ENCODE measurements around the gene HJV. TPM values are rescaled to one million over a fixed set of nuclear protein-coding genes. Genes with fewer than 3 reads are reported as not detected.

The HJV gene
- total and polyA plus RNA-seq, 2 donors (not counting 1 experiment from before 2014, with no cell fraction given), result not detected

DNA sequence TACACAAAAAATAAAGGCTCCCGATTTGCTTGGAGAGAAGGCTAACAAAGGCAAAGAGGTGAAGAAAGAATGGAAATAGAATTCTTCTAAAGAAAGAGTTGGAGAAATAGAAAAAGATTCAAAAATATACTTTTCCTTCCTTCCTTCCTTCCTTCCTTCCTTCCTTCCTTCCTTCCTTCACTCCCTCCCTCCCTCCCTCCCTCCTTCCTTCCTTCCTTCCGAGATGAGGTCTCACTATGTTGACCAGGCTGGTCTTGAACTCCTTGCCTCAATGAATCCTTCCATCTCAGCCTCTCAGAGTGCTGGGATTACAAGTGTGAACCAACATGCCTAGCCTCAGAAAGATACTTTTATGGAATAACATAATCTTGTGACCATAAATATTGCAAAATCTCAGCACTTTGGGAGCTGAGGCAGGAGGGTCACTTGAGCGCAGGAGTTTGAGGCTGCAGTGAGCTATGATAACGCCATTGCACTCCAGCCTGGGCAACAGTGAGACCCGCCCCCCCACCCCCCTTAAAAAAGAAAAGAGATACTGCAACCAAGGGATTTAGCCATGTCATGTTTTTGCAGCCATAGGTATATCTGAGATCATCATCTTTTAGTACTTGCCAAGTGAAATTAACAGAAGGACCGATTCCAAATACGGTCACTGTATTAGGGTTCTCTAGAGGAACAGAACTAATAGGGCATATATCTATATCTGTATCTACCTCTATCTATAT, 1.0 kb upstream of the HJV start:
- H3K27me3 ChIP-seq (ENCODE audit: control insufficient read depth, insufficient read depth, low read length), result peaks cover 24% of the 10 kb centered on the region

DNA sequence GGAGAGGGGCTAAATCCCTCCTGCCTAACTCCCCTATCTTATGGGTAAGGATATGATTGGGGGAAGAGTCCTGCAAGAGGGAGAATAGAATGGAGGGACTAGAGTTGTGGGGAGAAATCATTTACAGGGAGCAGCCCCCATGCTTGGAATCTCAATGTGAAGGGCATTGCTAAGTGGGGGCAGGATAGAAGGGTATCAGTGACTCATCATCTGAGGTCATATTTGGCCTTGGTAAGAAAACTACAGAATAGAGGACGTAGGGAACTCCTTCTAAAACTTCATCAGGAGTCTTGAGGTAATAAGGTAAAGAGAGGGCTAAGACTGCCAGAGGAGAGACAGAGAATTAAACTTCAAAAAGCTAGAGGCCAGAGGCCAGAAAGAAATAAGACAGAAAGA, 487 bp downstream of the HJV start:
- H3K27me3 ChIP-seq (ENCODE audit: control insufficient read depth, insufficient read depth, low read length), result peaks cover 24% of the 10 kb centered on the region
- H3K27ac ChIP-seq (ENCODE audit: insufficient read depth, low read length), result no peak overlapping the region
- no peak for DNase-seq (ENCODE audit: low read depth in 2 of 2)
- no peak overlapping the region for H3K9ac ChIP-seq (ENCODE audit: insufficient read depth, low read length)
- no peaks in the 10 kb centered on the region for H3K4me1 ChIP-seq (ENCODE audit: control insufficient read depth, extremely low read depth, insufficient read depth, low read length)
- no peaks in the 10 kb centered on the region for H4K20me1 ChIP-seq (ENCODE audit: control insufficient read depth, extremely low read depth, insufficient read depth, low read length)
- no peak for TF ChIP-seq EZH2 (IDR thresholded peaks at IDR 0.05; ENCODE audit: low read length, missing control alignments)
- TF ChIP-seq, protein P1, sequence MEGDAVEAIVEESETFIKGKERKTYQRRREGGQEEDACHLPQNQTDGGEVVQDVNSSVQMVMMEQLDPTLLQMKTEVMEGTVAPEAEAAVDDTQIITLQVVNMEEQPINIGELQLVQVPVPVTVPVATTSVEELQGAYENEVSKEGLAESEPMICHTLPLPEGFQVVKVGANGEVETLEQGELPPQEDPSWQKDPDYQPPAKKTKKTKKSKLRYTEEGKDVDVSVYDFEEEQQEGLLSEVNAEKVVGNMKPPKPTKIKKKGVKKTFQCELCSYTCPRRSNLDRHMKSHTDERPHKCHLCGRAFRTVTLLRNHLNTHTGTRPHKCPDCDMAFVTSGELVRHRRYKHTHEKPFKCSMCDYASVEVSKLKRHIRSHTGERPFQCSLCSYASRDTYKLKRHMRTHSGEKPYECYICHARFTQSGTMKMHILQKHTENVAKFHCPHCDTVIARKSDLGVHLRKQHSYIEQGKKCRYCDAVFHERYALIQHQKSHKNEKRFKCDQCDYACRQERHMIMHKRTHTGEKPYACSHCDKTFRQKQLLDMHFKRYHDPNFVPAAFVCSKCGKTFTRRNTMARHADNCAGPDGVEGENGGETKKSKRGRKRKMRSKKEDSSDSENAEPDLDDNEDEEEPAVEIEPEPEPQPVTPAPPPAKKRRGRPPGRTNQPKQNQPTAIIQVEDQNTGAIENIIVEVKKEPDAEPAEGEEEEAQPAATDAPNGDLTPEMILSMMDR (conservative IDR thresholded peaks at IDR 0.05 in 1 of 2, IDR thresholded peaks at IDR 0.05 in 1 of 2; ENCODE audit: low read depth in 1 of 2, low read length in 2 of 2), result no peak
- H3K9me3 ChIP-seq (ENCODE audit: control insufficient read depth, insufficient read depth, low read depth, low read length), result no peaks in the 10 kb centered on the region
- H3K4me2 ChIP-seq (ENCODE audit: extremely low read depth, insufficient read depth, low read length), result no peak overlapping the region
- no peaks in the 10 kb centered on the region for H3K36me3 ChIP-seq (ENCODE audit: control insufficient read depth, insufficient read depth, low read length)
- H2AFZ ChIP-seq (ENCODE audit: low read length), result no peak overlapping the region
- no peaks in the 10 kb centered on the region for H3K79me2 ChIP-seq (ENCODE audit: control insufficient read depth, insufficient read depth, low read length)
- no peak overlapping the region for H3K4me3 ChIP-seq (replicated peaks in 1 of 4; ENCODE audit: control extremely low read depth in 1 of 4, insufficient read depth in 1 of 4, low read depth in 3 of 4, low read length in 4 of 4)

More for the DNA sequence above, 1.0 kb upstream of the HJV start:
- Histone ChIP-seq H4K20me1 (ENCODE audit: control insufficient read depth, extremely low read depth, insufficient read depth, low read length) (no peaks in the 10 kb centered on the region), H3K27ac (ENCODE audit: insufficient read depth, low read length) (no peak overlapping the region), H3K4me3 (replicated peaks in 1 of 4; ENCODE audit: control extremely low read depth in 1 of 4, insufficient read depth in 1 of 4, low read depth in 3 of 4, low read length in 4 of 4) (no peak overlapping the region), H3K4me2 (ENCODE audit: extremely low read depth, insufficient read depth, low read length) (no peak overlapping the region), H3K9me3 (ENCODE audit: control insufficient read depth, insufficient read depth, low read depth, low read length) (no peaks in the 10 kb centered on the region), H3K79me2 (ENCODE audit: control insufficient read depth, insufficient read depth, low read length) (no peaks in the 10 kb centered on the region), H3K9ac (ENCODE audit: insufficient read depth, low read length) (no peak overlapping the region), H2AFZ (ENCODE audit: low read length) (no peak overlapping the region), H3K36me3 (ENCODE audit: control insufficient read depth, insufficient read depth, low read length) (no peaks in the 10 kb centered on the region), H3K4me1 (ENCODE audit: control insufficient read depth, extremely low read depth, insufficient read depth, low read length) (no peaks in the 10 kb centered on the region)
- no peak for DNase-seq (ENCODE audit: low read depth in 2 of 2)
- TF ChIP-seq EZH2 (IDR thresholded peaks at IDR 0.05; ENCODE audit: low read length, missing control alignments), result no peak
- TF ChIP-seq, protein P1 (conservative IDR thresholded peaks at IDR 0.05 in 1 of 2, IDR thresholded peaks at IDR 0.05 in 1 of 2; ENCODE audit: low read depth in 1 of 2, low read length in 2 of 2), result no peak

DNA sequence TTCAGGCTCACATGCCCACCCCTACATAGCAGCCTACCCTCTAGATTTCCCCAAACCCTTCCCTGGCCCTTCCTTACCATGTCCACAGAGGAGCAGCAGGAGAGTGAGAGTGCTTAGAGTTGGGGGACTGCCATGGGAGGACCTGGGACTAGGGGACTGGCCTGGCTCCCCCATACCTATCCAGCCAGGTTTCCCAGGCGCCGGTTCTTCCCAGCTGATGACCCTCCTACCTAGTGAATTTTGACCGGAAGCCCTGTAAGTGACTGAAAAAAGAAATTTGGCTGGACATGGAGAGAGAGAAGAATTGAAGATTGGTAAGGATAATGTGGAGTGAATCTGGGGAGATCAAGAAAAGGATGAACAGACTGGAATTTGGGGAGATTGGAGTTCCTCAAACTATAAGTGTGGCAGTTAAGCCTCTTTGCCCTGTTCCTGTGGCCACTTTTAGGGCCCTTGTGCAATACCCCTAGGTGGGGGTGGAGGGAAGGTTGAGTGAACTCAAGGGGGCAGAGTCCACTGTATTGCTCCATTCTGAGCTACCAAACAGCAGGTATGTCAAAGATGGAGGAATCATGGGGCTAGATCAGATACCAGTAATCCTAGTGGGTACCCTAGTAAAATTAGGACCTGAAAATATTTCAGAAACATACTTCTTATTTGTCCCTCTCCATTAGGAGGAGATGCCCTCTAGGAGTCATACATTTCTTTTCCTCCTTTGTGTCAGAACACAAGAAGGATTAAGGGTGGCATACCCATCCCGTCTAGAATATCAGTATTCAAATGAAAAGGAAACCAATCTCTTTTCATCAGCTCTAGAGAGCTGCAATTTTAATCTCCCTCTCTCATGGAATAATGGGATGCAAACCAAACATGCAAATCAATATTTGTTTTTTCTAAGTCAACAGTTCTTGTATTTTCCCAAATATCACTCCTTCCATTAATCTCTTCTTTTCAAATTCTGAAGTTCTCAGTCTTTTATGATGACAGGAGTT, 1.2 kb downstream of the HJV start:
- TF ChIP-seq EZH2 (IDR thresholded peaks at IDR 0.05; ENCODE audit: low read length, missing control alignments), result no peak
- TF ChIP-seq, protein P1 (conservative IDR thresholded peaks at IDR 0.05 in 1 of 2, IDR thresholded peaks at IDR 0.05 in 1 of 2; ENCODE audit: low read depth in 1 of 2, low read length in 2 of 2), result no peak
- Histone ChIP-seq H3K9me3 (ENCODE audit: control insufficient read depth, insufficient read depth, low read depth, low read length) (no peaks in the 10 kb centered on the region), H3K4me1 (ENCODE audit: control insufficient read depth, extremely low read depth, insufficient read depth, low read length) (no peaks in the 10 kb centered on the region), H2AFZ (ENCODE audit: low read length) (no peak overlapping the region), H3K4me3 (replicated peaks in 1 of 4; ENCODE audit: control extremely low read depth in 1 of 4, insufficient read depth in 1 of 4, low read depth in 3 of 4, low read length in 4 of 4) (no peak overlapping the region), H3K36me3 (ENCODE audit: control insufficient read depth, insufficient read depth, low read length) (no peaks in the 10 kb centered on the region), H3K27ac (ENCODE audit: insufficient read depth, low read length) (no peak overlapping the region), H3K4me2 (ENCODE audit: extremely low read depth, insufficient read depth, low read length) (no peak overlapping the region), H4K20me1 (ENCODE audit: control insufficient read depth, extremely low read depth, insufficient read depth, low read length) (no peaks in the 10 kb centered on the region), H3K79me2 (ENCODE audit: control insufficient read depth, insufficient read depth, low read length) (no peaks in the 10 kb centered on the region), H3K9ac (ENCODE audit: insufficient read depth, low read length) (no peak overlapping the region), H3K27me3 (ENCODE audit: control insufficient read depth, insufficient read depth, low read length) (peaks cover 24% of the 10 kb centered on the region)
- no peak for DNase-seq (ENCODE audit: low read depth in 2 of 2)
